NCI-H146 (cell line): ENCODE data around the gene TBCCD1.

Source experiments
- DNase-seq: peaks from one replicate; lab custom pipeline; 2025; lab: John Stamatoyannopoulos, UW

The TBCCD1 gene

GRCh38 chr3:186567072-186567921 is at the start of gene TBCCD1:
Gene TBCCD1 (minus strand): TSS chr3:186567339. CDS start chr3:186564329, 3,010 bp downstream.
- peak; percentile 94 for DNase-seq

GRCh38 chr3:186616299-186616617 is 49.1 kb upstream of the TBCCD1 start:
- DNase-seq: no peak

- DNase-seq: peak; percentile 90
Observed at GRCh38 chr3:186614597-186615483, 47.7 kb upstream of the TBCCD1 start.

GRCh38 chr3:186614266-186614596 is 47.1 kb upstream of the TBCCD1 start:
- DNase-seq: no peak

- peak; percentile 63 for DNase-seq
Observed at GRCh38 chr3:186613637-186614265, 46.6 kb upstream of the TBCCD1 start.

GRCh38 chr3:186612721-186613636 is 45.8 kb upstream of the TBCCD1 start, which contains the start of gene AHSG:
Gene AHSG (plus strand): TSS chr3:186613060. CDS start chr3:186613142, 82 bp downstream.
- DNase-seq: no peak

GRCh38 chr3:186612065-186612464 is 44.9 kb upstream of the TBCCD1 start:
- no peak for DNase-seq

GRCh38 chr3:186609247-186609868 is 42.2 kb upstream of the TBCCD1 start:
- DNase-seq: no peak

- no peak for DNase-seq
Observed at GRCh38 chr3:186608624-186609215, 41.6 kb upstream of the TBCCD1 start.

GRCh38 chr3:186605561-186606545 is 38.7 kb upstream of the TBCCD1 start:
- no peak for DNase-seq

GRCh38 chr3:186605078-186605477 is 37.9 kb upstream of the TBCCD1 start:
- DNase-seq: no peak

- DNase-seq: no peak
Observed at GRCh38 chr3:186603159-186603558, 36.0 kb upstream of the TBCCD1 start.

- no peak for DNase-seq
Observed at GRCh38 chr3:186600896-186601295, 33.8 kb upstream of the TBCCD1 start.

- DNase-seq: no peak
Observed at GRCh38 chr3:186599785-186600166, 32.6 kb upstream of the TBCCD1 start.

GRCh38 chr3:186599142-186599784 is 32.1 kb upstream of the TBCCD1 start:
- DNase-seq: no peak

GRCh38 chr3:186598794-186599141 is 31.6 kb upstream of the TBCCD1 start:
- DNase-seq: no peak

GRCh38 chr3:186598108-186598784 is 31.1 kb upstream of the TBCCD1 start:
- DNase-seq: no peak

GRCh38 chr3:186596568-186597287 is 29.6 kb upstream of the TBCCD1 start:
- no peak for DNase-seq
